NCI-H1105 (cell line): ENCODE results near the gene SLC29A2.
A peak's percentile ranks its signal among the peaks of the same experiment; 100 is the strongest.

Experiments
- DNase-seq: peaks from one replicate; lab custom pipeline; 2025; lab: John Stamatoyannopoulos, UW

SLC29A2 gene

DNA sequence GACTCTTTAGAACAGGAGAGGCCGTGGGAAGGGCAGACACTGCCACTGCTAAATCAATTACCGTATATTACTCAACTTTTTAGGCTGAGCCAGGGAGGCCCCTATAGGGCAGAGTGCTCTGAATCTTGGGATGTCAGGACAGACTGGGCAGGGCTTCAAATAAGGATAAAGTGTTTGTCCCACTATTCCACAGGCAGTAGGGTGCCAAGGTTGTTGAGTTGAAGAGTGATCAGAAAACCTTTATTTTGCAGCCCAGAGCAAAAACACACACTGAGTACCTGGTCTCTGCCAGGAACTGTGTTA, 22.5 kb downstream of the SLC29A2 start:
- no peak for DNase-seq

DNA sequence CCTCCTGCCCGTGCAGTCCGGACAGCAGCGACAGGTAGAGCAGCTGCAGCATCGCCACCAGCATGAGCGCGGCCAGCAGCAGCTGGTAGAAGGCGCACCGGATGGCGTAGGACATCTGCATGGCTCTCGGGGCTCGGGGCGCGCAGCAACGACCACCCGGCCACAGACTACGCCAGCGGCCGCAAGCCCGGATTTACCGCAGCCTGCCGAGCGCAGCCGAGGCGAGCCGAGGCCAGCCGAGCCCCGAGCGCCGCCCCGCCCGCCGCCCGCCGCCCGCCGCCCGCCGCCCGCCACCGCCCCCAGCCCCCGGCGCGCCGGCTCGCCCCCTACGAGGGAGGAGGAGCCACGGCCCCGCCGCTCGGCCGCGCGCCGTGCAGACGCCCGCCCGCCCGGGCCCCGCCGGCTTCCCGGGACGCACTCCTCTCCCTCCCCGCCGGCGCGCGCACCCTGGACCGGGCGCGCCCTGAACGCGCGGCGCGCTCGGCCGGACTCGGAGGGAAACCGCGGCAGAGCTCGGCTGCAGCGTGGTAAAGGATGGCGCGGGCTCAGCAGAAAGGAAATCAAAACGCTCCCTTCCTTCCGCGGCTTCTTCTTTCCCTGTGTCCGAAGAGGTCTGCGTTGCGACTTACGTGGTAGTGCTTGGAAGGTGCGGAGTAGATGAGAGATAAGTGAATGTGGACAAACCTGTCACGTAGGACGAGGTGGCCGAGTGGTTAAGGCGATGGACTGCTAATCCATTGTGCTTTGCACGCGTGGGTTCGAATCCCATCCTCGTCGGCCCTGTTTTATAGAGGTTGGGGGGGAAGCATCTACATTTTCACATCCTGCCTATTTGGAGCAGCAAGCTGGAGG, 23.9 kb downstream of the SLC29A2 start, which contains the start of gene B4GAT1:
TSS of gene B4GAT1 (minus strand) at position 205 of the 852 bp plus-strand sequence. CDS start at position 121, 84 bp downstream.
- peak; percentile 76 for DNase-seq

DNA sequence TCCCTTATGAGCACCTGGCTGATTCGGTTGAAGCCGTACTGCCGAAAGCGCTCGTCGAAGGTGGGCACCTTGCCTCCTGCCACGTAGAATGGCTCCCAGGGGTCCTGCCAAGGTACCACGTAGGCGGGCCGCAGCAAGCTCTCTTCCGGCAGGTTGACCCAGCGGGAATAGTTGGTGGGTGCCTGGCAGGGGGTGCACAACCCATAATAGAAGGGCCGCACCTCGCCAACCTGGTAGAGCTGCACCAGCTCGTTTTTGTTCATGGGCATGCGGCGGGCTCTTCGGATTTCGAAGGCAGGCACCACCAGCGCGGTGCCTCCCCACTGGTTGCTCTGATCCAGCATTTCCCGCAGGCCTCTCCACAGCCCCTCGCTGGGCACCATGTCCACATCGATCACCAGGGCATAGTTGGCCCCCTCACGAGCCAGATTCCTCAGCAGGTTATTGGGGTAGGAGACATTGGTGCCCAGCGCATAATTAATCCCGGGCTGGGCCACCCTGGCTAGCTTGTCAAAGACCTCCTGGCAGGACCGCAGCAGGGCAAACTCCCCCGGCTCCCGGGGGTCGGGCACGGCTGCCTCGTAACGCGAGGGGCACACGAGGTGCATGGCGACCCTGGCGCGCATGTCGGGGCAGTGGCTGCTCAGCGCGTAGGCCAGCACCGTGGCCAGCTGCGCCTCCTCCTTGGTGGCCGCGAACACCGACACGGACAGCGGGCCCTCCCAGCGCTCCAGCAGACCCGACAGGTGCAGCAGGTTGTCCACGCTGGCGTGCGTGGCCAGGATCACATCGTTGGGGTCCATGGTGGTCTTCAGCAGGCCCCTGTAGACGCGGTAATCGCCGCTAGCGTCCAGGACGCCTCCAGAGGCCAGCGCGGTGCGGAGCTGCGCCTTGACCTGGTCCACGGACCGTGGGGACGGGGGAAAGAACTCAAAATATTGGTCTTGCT, 24.8 kb downstream of the SLC29A2 start:
- no peak for DNase-seq

DNA sequence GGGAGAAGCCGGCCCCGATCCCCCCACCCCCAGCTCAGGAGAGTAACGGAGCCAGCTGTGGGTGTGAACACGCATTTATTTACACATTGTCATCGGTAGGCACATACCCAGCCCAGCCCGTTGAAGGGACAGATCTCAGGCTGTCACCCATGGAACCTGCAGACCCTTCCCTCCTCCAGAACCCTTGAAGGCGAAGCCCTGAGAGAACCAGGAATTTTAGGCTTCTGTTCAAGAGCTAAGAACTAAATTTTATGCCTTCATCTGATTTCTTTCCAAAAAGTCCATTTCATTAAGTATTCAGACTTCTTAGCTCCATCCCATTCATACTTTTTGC, 26.3 kb downstream of the SLC29A2 start:
- DNase-seq: no peak

DNA sequence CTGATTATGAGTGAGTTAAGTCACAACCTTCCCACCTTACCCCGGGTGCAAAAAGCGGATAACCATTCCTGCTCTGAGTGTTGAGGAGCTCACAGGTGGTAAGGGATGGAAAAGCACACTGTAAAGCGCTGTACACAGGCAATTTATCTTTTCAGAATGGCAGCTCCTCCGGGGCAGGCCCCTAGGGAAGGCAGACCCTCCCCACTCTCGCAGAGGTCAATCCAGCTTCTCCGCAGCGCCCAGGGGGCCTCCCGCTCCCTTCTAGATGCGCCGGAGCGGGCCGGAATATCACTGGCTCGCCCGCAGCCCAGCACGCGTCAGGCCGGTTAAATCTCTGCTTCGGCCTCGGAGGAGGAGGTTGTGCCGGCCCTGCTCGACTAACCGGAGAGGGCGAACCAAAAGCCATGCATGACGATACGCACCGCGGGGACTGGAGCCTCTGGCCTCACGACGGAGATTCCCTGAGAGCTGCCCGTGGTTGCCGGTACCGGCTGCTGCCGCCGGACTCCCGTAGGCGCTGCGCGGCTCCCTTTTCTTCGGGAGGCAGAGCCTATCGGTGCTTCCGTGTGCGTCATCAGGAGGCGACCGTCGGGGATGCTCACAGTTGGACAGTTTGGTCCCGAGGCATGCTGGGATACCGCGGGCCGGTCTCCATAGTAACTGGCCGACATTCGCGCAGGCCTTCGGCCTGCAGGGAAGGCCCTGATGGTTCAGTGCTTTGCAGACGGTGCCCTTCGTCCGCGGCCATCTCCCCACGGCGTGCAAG, 26.8 kb downstream of the SLC29A2 start, which contains the start of gene BRMS1:
TSS of gene BRMS1 (minus strand) at position 555 of the 766 bp plus-strand sequence. CDS start 2,870 bp downstream, outside the sequence.
- DNase-seq: peak; percentile 93

DNA sequence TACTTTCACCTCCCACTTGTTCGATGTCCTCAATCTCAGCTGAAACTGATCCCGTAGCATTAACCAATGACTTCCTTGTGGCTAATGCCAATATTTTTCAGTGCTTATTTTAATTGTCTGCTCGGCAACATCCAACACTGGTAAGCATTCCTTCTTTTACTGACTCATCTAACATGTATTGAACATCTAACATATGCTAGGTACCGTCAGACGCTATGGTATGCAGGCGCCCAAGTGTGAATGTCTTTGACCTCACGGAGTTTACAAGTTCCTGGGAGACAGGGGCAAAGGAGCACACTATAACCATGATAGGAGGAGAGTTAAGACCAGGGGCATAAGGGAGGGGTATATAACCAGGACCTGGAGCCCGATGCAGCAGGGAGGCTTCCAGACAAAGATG, 28.4 kb downstream of the SLC29A2 start:
- no peak for DNase-seq

DNA sequence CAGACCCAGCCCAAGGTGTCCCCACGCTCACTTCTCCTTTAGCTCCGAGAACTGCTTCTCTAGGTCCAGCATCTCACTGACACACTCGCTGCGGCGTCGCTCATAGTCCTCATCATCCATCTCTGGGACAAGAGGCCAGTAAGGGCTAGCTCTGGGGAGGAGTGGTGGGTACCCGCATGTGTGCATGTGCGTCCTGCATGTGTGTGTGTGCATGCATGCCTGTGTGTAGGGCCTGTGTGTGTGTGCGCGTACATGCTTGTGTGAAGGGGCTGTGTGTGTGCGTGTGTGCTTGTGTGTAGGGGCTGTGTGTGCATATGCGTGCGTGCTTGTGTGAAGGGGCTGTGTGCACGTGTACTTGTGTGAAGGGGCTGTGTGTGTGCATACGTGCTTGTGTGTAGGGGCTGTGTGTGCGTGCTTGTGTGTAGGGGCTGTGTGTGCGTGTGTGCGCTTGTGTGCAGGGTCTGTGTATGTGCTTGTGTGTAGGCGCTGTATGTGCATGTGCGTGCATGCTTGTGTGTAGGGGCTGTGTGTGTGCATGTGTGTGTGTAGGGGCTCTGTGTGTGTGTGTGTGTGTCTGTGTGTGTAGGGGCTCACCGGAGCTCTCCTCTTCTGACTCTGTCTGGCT, 29.9 kb downstream of the SLC29A2 start:
- DNase-seq: no peak

DNA sequence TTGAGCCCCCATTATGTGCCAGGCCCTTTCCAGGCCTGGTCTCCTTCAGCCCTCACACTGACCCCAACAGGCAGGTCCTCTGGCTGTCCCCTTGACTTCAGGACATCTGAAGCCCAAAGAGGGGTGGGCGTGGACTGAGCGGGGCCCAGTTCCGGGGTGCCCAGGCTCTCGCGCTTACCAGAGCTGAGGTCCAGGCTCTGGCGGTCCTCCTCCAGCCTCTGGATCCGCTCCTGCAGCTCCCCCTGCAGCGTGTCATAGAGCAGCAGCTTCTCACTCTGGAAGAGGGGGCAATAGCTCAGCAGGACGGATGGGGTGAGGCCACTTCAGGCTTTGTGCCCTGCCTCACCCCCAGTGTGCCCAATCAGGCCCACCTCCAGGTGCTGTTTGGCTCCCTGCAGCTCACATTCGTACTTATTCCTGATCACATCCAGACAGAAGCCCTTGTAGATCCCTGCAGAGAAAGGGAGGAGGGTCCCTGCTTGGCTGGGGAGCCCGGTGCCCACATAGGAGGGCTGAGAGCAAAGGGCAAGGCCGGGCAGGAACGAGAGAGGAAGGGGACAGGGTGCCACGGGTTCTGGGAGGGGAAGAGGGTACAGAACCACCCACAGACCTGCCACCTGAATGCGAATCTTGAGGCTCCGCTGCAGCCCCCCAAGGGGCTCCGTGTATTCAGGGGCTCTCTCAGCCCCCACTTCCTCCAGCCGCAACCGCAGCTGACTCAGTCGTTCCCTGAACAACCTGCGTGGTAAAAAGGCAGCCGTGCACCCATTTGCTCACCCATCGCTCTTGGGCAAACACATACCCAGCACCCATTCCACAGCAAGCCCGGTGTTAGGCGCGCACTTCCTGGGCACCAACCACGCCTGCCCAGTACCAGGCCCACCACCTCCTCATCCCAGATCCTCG, 30.7 kb downstream of the SLC29A2 start:
- DNase-seq: no peak

DNA sequence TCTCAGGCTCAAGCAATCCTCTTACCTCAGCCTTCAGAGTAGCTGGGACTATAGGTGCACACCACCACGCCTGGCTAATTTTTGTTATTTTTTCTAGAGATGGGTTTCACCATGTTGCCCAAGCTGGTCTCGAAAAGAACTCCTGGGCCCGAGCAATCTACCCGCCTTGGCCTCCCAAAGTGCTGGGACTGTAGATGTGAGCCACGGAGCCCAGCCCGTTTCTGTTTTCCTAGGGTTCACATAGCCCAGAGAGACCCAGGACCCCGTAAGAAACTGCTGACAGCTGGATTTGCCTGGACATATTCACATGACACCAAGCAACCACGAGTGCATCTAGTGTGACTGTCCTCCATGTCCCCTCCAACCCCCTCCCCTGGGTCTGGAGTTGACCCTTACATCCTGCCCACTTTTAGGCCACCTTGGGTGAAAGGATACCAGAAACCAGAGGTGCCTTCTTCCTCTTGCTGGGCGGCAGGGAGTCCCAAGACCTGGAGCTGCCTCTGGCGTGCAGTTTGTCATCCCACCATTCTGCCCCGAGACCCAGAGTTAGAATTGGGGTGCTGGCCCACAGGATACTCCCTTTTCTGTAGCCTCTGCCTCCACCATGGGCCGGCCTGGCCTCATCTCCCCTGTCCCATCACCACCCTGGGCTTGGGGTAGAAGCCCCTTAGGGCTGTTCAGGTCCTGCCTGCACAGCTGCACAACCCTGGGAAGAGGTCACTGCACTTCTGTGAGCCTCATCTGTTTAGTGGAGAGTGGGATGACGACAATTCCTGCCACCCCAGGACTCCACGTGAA, 31.7 kb downstream of the SLC29A2 start:
- no peak for DNase-seq

DNA sequence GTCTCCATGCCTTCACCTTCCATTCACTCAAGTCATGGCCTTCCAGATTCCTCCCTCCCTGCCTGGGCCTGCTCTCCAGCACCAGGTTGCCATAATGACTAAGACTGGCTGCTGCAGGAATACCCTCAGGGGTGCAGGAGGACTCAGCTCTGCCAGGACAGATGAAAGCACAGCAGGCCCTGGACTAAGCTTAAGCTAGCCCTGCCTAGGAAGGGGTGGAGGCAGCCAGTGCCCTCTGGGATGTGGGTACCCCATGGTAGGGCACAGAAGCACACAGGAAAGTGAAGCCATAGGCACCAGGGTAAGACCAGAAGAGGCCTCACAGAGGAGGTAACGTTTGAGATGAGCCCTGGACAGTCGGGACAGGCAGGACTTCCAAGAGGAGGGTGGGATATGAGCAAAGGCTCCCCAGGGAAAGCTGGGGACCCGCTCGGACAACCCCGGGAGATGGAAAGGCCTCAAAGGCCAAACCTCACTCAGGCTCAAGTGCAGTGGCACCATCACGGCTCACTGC, 32.3 kb downstream of the SLC29A2 start:
- DNase-seq: no peak

DNA sequence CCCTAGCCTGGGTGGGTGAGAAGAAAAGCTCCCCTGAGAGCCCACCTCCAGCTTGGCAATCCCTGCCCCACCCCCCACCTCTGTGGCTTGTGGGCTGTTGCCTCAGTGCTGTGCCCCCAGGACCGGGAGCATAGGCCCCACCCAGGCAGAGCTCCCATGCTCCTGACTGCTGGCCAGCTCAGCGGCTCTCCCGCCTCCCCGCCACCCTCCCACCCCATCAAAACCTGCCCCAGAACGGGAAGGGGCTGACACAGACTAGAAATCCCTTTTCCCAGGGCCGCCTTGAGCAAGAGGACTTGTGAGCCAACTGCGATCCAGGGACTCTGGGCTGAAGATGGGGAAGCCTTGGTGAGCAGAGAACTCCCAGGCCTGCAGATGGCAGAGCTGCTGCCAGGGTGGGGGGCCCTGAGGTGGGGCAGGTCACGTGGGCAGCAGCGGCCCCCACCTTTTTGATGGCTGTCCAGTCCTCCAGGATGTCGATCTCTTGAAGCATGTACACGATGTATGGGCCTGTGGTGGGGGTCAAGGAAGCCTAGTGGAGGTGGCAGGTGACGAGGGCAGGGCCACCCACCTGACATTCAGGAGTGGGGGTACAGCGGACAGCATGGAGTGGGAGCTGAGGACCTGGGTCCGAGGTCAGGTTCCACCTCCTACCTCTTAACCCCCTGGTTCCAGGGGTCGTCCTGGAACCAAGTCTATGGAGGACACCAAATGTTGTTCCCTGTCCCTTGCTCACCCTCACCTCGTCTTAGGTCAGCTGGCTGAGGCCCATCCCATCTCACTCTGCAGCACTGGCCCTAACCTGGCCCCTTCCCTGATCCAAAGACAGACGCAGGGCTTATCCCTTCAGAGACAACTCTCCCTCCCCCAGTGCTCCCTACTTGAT, 33.0 kb downstream of the SLC29A2 start:
- DNase-seq: no peak

DNA sequence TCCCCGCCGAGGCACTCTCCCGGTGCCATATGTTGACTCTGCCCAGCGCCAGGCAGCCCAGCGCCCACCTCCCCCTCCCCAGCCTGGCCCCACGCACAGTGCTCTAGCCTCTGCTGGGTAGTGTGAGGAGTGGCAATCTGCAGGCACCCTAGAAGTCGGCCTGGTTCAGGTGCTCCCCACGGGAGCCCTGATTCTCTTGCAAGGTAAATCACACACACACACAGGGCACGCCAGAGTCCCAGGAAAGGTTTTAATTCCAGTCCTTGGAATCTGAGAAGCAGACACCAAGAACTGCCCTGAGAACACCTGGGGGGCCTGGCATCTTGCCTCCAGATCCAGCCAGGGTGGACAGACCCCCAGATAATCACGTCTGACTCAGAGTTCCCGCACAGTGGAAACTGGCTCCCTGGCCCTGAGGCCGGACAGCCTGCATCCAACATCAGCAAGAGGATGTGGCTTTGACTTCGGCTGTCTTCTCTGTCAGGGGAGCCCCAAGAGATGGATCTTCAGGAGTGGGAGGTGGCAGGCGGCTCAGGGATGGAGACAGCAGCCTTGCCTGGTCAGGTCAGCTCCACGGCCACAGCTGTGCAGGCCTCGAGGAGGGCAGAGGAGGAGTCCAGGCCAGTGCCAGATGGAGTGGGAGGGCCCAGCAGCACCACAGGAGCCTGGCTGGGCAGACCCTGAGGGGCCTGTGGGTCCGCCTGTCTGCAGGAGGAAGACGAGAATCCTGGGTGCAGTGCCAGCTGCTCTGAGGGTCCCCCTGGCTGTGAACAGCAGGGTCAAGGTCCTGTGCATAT, 34.3 kb downstream of the SLC29A2 start:
- no peak for DNase-seq

DNA sequence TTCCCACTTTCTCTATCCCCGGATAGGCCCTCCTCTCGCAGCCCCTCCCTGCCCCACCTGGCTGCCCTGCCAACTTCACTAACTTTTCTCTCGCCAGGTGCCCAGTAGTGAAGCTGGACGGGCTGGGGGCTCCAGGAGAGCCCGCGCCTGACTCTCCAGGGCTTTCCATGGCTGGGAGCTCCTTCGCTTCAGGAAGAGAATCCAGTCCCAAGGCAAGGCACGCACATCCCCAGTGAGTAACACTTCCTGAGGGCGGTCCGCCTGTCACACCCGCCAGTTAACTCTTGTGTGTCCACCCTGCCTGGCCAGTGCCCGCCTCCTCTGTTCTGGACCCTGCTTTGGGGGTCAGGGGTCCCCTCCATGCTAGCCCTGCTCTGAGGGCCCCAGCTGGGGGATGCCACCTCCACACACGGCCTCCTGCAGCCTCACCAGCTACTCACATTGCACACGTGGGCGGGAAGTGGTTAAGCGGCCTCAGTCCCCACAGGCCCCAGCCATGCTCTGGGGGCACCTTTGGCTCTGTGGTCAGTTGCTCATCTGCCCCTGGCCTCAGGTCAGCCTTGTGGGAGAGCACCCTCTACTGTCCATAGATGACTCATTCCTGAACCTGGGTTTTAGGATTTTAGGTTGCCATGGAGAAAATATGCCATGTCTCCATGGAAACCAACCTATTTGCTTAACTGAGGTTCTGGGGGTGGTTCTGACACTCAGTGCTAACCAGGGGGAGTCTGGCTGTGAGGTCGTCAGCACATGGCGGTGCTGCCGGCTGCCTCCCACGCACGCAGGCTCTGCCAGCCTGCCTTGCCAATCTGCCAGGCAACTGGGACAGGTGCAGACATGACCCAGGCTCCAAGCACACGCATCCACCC, 35.1 kb downstream of the SLC29A2 start, which contains the start of gene RIN1:
TSS of gene RIN1 (minus strand) at position 201 of the 869 bp plus-strand sequence. CDS start at position 169, 32 bp downstream.
- peak; percentile 62 for DNase-seq

DNA sequence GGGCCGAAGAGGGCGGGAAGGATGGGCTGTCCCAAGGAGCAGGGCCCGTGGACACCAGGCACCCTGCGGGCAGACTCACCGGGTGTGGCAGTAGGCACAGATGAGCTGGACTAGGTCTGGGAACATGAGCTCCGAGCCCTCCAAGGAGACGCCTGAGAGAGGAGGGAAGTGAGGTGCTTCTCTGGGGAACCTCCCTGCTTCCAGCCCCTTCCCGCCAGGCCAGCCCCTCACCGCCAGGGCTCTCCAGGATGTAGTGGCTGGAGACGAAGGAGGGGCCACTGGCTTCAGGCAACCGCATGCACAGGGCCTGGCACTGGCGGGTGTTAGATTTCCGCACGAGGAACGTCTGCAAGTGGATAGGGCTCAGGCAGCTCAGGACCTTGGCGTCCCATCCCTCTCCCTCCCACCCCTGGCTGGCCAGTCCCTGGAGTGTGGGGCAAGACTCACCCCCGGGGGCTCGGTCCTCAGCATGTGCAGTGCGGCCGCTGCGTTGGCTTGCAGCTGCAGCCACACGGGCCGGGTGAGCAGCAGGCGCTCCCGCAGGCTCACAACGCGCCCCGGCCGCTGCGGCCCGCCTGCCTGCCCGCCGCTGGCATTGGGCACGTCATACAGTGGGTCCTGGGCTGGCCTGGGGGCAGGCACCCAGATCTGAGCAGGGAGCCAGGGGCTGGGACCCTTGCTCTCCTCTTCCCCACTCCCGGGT, 35.9 kb downstream of the SLC29A2 start:
- no peak for DNase-seq

DNA sequence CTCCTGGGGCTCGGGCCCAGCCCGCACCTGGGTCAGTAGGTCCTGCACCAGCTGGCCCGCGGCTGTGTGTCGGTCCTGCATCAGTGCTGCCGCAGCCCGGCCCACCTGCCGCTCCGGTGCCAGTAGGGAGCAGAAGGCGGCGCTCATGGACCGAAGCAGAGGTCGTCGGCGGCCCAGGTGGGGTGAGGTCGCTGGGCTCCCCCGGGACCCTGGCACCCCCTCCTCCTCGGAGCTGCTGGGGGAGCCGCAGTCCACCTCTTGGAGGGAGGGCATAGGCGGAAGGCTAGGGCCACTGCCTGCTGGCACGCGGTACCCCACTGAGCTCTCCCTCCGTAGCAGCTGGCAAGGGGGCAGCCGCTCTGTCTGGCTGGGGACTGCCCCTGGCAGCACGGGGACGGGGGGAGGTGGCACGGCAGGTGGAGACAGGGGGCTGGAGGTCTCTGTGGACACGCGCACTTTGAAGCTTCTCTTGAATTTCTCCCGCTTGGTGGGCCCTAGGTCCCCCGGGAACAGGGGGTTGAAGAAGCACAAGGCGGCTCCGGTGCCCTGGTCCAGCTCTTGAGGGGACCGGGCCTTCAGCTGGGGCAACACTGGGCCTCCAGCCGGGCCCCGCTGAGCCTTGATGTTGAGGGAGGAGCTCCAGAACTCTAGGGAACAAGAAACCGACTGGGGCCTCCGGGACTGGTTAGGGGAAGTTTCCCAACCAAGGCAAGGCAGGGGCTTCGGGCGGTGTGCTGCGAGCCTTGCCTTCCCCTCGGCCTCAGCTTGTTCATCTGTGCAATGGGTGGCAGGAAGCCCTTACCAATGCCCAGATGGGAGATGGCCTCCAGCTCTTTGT, 36.7 kb downstream of the SLC29A2 start:
- no peak for DNase-seq
